Measurements from ENCODE around the gene HDAC7. TPM values are rescaled to one million over a fixed set of nuclear protein-coding genes. Genes with fewer than 3 reads are reported as not detected.

Gene HDAC7
- polyA plus RNA-seq, 4 donors, result 2.2 to 30.3 (median 15.3) TPM

DNA sequence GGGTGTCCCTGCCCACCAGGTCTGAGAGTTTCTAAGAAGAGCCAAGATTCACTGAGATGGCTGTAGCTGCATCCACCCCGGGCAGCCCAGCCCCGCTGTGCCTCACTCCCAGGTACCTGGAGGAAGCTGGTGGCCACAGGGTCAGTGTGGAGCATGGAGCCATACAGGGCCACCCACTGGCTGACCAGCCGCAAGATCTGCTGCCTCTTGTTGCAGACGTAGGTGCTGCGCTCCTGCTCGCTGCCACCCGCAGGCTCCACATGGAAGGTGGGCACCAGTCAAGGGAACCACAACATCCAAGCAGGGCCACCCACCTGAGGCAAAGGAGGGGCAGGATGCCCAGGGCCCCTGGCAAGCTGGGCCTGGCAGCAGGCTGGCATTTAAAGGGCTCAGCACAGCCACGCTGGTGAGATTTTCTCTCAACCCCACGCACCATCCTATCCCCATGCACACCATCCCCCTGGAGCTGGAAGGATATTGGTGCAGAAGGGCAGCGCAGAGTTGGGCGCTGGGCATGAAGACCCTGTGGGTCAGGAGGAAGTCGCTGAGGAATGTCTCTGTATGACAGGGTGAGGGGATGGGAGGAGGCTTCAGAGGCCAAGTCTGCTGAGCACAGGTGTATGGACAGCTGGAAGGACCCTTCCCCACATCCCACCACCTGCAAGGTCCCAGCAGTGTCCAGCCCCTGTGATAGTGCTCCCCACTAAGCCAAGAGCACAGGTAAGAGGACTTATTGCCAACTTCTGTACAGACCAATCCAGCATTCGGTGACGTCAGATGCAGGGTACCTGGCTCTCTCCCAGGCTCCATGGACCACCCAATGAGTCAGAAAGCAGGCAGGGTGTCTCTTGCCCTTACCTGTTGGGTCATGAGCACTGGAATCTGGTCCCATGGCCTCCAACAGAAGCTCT lies 71.9 kb downstream of the HDAC7 start:
- H3K36me3 ChIP-seq (ENCODE audit: control insufficient read depth in 3 of 3, insufficient read depth in 2 of 3, low read depth in 1 of 3, low read length in 3 of 3), result peaks cover 0 to 15% (median 0%) of the 10 kb centered on the region in 3 donors
- no peak for DNase-seq
- WGBS, 3 donors, result 92 to 96% (median 94%) methylated on average over 14 of the region's 14 CpGs
- no peak for FAIRE-seq
- H3K4me1 ChIP-seq (ENCODE audit: control insufficient read depth in 3 of 3, insufficient read depth in 2 of 3, low read depth in 1 of 3, low read length in 2 of 3), result peaks cover 0 to 7% (median 0%) of the 10 kb centered on the region in 3 donors
- no peak overlapping the region for H3K27ac ChIP-seq (ENCODE audit: low read depth in 1 of 3, low read length in 2 of 3)
- no peaks in the 10 kb centered on the region for H3K27me3 ChIP-seq (ENCODE audit: control insufficient read depth in 3 of 3, insufficient read depth in 3 of 3, low read length in 3 of 3)
- H3K4me3 ChIP-seq (ENCODE audit: low read depth in 1 of 3, low read length in 3 of 3), result no peak overlapping the region
- H3K9me3 ChIP-seq (ENCODE audit: control insufficient read depth in 2 of 2, insufficient read depth in 1 of 2, low read depth in 1 of 2, low read length in 1 of 2), result no peaks in the 10 kb centered on the region

DNA sequence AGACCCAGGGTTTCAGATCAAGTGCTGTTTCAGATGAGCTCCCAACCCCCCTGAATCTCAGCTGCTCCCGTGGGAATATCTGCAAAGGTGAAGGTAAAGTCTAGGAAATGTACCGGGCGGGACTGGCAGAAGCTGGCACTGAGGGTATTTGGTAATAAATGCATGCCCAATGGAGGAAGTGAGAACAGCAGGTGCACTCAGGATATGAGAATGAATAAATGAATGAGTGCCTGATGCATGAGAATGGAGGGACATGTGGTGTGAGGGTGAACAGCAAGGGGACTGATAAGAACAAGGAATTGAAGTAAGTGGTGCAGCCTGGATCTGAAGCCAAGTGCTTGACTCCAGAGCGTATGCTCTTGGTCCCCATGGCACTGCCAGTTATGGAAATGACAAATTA lies 72.6 kb downstream of the HDAC7 start:
- Histone ChIP-seq H3K27ac (ENCODE audit: low read depth in 1 of 3, low read length in 2 of 3) (no peak overlapping the region), H3K9me3 (ENCODE audit: control insufficient read depth in 2 of 2, insufficient read depth in 1 of 2, low read depth in 1 of 2, low read length in 1 of 2) (no peaks in the 10 kb centered on the region), H3K27me3 (ENCODE audit: control insufficient read depth in 3 of 3, insufficient read depth in 3 of 3, low read length in 3 of 3) (no peaks in the 10 kb centered on the region), H3K36me3 (ENCODE audit: control insufficient read depth in 3 of 3, insufficient read depth in 2 of 3, low read depth in 1 of 3, low read length in 3 of 3) (peaks cover 0 to 15% (median 0%) of the 10 kb centered on the region in 3 donors), H3K4me3 (ENCODE audit: low read depth in 1 of 3, low read length in 3 of 3) (no peak overlapping the region), H3K4me1 (ENCODE audit: control insufficient read depth in 3 of 3, insufficient read depth in 2 of 3, low read depth in 1 of 3, low read length in 2 of 3) (peaks cover 0 to 7% (median 0%) of the 10 kb centered on the region in 3 donors)
- DNase-seq (no peak), FAIRE-seq (no peak)
- WGBS, 3 donors, result 27 to 66% (median 50%) methylated on average over 4 of the region's 4 CpGs

DNA sequence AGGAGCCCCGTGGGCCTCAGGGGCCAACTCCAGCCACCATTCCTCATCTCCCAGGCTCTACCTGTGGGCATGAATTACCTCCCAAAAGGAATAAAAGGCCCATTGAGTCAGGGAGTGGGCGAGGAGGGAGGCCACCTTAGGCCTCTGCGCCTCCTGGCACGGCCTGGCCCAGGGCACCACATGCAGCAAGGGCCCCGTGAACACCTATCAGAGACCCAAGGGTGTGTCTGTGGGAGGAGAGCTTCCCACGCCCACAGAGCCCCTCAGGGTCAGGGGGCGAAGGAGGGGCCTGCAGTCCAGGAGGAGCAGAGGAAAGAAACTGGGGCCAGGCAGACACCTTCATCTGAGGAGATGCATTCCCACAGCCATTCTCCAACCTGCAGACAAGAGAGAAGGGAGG lies 73.2 kb downstream of the HDAC7 start:
- 55 to 76% (median 58%) methylated on average over 7 of the region's 7 CpGs for WGBS, 3 donors
- FAIRE-seq (no peak), DNase-seq (no peak)
- Histone ChIP-seq H3K4me1 (ENCODE audit: control insufficient read depth in 3 of 3, insufficient read depth in 2 of 3, low read depth in 1 of 3, low read length in 2 of 3) (peaks cover 0 to 7% (median 0%) of the 10 kb centered on the region in 3 donors), H3K36me3 (ENCODE audit: control insufficient read depth in 3 of 3, insufficient read depth in 2 of 3, low read depth in 1 of 3, low read length in 3 of 3) (peaks cover 0 to 15% (median 0%) of the 10 kb centered on the region in 3 donors), H3K27me3 (ENCODE audit: control insufficient read depth in 3 of 3, insufficient read depth in 3 of 3, low read length in 3 of 3) (no peaks in the 10 kb centered on the region), H3K27ac (ENCODE audit: low read depth in 1 of 3, low read length in 2 of 3) (no peak overlapping the region), H3K9me3 (ENCODE audit: control insufficient read depth in 2 of 2, insufficient read depth in 1 of 2, low read depth in 1 of 2, low read length in 1 of 2) (no peaks in the 10 kb centered on the region), H3K4me3 (ENCODE audit: low read depth in 1 of 3, low read length in 3 of 3) (no peak overlapping the region)

DNA sequence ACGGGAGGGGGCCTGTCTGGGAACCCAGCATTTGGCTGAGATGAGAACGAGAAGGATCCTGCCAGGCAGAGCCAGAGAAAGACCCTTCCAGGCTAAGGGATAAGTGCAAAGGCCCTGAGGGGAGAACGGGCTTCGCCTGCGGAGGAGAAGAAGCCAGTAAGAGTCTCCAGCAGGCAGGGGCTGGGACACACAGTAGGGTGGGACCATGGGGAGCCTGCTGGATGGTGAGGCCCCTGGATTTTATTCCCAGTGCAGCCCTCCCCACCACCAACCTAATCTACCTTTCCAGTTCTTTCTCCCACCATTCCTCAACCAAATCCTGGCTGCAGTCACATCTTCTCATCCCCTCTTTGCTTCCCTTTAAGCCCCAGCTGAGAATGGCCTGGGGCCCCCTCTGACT lies 73.6 kb downstream of the HDAC7 start:
- H3K9me3 ChIP-seq (ENCODE audit: control insufficient read depth in 2 of 2, insufficient read depth in 1 of 2, low read depth in 1 of 2, low read length in 1 of 2), result no peaks in the 10 kb centered on the region
- WGBS, 3 donors, result 87 to 90% (median 89%) methylated on average over 5 of the region's 5 CpGs
- no peak for FAIRE-seq
- peaks cover 0 to 7% (median 0%) of the 10 kb centered on the region in 3 donors for H3K4me1 ChIP-seq (ENCODE audit: control insufficient read depth in 3 of 3, insufficient read depth in 2 of 3, low read depth in 1 of 3, low read length in 2 of 3)
- H3K4me3 ChIP-seq (ENCODE audit: low read depth in 1 of 3, low read length in 3 of 3), result no peak overlapping the region
- no peaks in the 10 kb centered on the region for H3K27me3 ChIP-seq (ENCODE audit: control insufficient read depth in 3 of 3, insufficient read depth in 3 of 3, low read length in 3 of 3)
- H3K36me3 ChIP-seq (ENCODE audit: control insufficient read depth in 3 of 3, insufficient read depth in 2 of 3, low read depth in 1 of 3, low read length in 3 of 3), result peaks cover 0 to 15% (median 0%) of the 10 kb centered on the region in 3 donors
- no peak for DNase-seq
- no peak overlapping the region for H3K27ac ChIP-seq (ENCODE audit: low read depth in 1 of 3, low read length in 2 of 3)

DNA sequence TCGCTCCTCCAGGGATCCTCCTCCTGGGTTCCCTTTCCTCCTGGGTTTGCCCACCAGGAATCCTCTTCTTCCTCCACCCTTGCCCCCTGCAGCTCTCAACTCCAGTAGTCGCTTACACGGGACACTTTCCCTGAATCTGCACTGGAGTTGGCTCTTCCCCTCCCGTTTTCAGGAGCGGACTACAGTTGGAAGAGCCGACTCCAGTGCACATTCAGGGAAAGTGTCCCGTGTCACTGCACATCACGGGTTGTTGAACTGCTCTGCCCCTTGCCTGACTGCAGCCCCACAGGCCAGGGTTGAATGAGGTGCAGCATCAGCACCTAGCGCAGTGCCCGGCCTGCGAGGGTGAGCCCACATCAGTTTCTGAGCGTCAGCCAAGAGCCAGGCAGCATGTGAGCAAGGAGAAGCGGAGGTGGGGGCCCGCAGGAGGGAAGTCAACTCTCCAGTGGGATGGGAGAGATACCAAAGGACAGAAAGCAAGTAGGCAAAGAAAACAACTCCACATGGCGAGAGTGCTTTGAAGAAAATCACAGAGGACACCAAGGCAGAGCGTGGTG lies 74.1 kb downstream of the HDAC7 start:
- FAIRE-seq, result no peak
- WGBS, 3 donors, result 86 to 91% (median 90%) methylated on average over 16 of the region's 16 CpGs
- H3K9me3 ChIP-seq (ENCODE audit: control insufficient read depth in 2 of 2, insufficient read depth in 1 of 2, low read depth in 1 of 2, low read length in 1 of 2), result no peaks in the 10 kb centered on the region
- H3K27ac ChIP-seq (ENCODE audit: low read depth in 1 of 3, low read length in 2 of 3), result no peak overlapping the region
- H3K36me3 ChIP-seq (ENCODE audit: control insufficient read depth in 3 of 3, insufficient read depth in 2 of 3, low read depth in 1 of 3, low read length in 3 of 3), result peaks cover 0 to 15% (median 0%) of the 10 kb centered on the region in 3 donors
- H3K4me1 ChIP-seq (ENCODE audit: control insufficient read depth in 3 of 3, insufficient read depth in 2 of 3, low read depth in 1 of 3, low read length in 2 of 3), result peaks cover 0 to 9% (median 0%) of the 10 kb centered on the region in 3 donors
- DNase-seq, result no peak
- no peak overlapping the region for H3K4me3 ChIP-seq (ENCODE audit: low read depth in 1 of 3, low read length in 3 of 3)
- no peaks in the 10 kb centered on the region for H3K27me3 ChIP-seq (ENCODE audit: control insufficient read depth in 3 of 3, insufficient read depth in 3 of 3, low read length in 3 of 3)

DNA sequence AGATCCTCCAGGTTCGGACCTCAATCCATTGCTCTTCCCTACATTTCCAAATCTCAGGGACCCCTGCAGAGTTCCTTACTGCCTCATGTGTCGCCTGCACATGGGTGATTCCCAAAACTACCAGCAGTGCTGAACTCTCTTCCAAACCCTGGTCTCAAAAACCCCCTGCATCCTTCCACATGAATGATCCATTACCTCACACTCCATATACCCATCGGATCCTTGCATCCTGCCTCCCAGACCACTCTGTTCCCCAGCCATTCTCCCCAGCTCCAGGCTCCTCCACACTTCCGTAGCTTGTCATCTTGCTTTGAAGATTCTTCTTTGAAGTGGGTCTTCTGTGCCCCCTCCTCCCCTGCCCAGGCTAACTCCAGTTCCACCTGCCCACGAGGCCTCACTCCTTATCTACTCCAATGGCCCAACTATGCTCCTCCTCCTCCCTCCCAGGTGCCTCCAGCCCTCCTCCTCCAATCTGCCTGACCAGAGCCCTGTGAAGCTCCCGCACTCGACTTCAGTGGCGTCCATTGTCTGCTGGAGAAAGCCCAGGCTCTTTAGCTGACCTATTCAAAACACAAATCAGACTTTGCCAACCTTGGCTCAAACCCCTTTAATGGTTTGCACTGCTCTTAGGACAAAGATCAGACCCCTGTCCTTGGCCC lies 74.8 kb downstream of the HDAC7 start:
- WGBS, 3 donors, result 77 to 84% (median 82%) methylated on average over 8 of the region's 8 CpGs
- FAIRE-seq (no peak), DNase-seq (no peak)
- Histone ChIP-seq H3K4me3 (ENCODE audit: low read depth in 1 of 3, low read length in 3 of 3) (no peak overlapping the region), H3K4me1 (ENCODE audit: control insufficient read depth in 3 of 3, insufficient read depth in 2 of 3, low read depth in 1 of 3, low read length in 2 of 3) (peaks cover 0 to 9% (median 0%) of the 10 kb centered on the region in 3 donors), H3K9me3 (ENCODE audit: control insufficient read depth in 2 of 2, insufficient read depth in 1 of 2, low read depth in 1 of 2, low read length in 1 of 2) (no peaks in the 10 kb centered on the region), H3K27ac (ENCODE audit: low read depth in 1 of 3, low read length in 2 of 3) (no peak overlapping the region), H3K27me3 (ENCODE audit: control insufficient read depth in 3 of 3, insufficient read depth in 3 of 3, low read length in 3 of 3) (no peaks in the 10 kb centered on the region), H3K36me3 (ENCODE audit: control insufficient read depth in 3 of 3, insufficient read depth in 2 of 3, low read depth in 1 of 3, low read length in 3 of 3) (peaks cover 0 to 13% (median 0%) of the 10 kb centered on the region in 3 donors)

DNA sequence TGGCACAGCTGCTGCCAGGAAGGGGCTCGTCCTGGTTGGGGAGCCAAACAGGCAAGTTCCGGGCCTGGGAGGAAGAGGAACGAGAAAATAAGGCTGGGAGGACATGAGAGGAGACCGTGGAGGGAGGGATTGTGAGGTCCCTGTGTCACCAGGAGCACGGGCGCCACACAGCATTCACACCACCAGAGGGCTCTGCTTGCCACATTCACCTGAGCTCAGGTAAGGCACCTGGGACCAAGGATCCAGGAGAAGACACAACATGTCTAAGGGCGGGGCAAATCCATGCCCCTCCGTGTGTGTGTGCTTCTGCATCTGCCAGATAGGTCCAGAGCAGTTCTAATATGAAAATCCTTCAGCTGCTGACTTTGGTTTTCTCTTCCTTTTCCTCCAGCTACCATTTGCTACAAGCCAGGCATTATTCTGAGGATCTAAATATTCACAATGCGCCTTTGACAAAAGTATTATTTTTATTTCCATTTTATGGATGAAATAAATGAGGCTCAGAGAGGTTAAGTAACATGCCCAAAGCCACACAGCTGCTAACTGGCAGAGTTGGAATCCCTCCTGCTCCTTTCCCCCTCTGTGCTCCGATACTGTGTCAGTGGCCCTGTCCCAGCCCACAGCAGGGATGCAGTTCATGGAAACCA lies 75.6 kb downstream of the HDAC7 start:
- WGBS, 3 donors, result 28 to 49% (median 34%) methylated on average over 10 of the region's 10 CpGs
- peaks cover 0 to 12% (median 0%) of the 10 kb centered on the region in 3 donors for H3K36me3 ChIP-seq (ENCODE audit: control insufficient read depth in 3 of 3, insufficient read depth in 2 of 3, low read depth in 1 of 3, low read length in 3 of 3)
- no peak overlapping the region for H3K4me3 ChIP-seq (ENCODE audit: low read depth in 1 of 3, low read length in 3 of 3)
- DNase-seq (peak; percentile 81 to 83), FAIRE-seq (no peak)
- H3K4me1 ChIP-seq (ENCODE audit: control insufficient read depth in 3 of 3, insufficient read depth in 2 of 3, low read depth in 1 of 3, low read length in 2 of 3), result peaks cover 0 to 9% (median 0%) of the 10 kb centered on the region in 3 donors
- H3K27me3 ChIP-seq (ENCODE audit: control insufficient read depth in 3 of 3, insufficient read depth in 3 of 3, low read length in 3 of 3), result no peaks in the 10 kb centered on the region
- H3K27ac ChIP-seq (ENCODE audit: low read depth in 1 of 3, low read length in 2 of 3), result no peak overlapping the region
- H3K9me3 ChIP-seq (ENCODE audit: control insufficient read depth in 2 of 2, insufficient read depth in 1 of 2, low read depth in 1 of 2, low read length in 1 of 2), result no peaks in the 10 kb centered on the region

DNA sequence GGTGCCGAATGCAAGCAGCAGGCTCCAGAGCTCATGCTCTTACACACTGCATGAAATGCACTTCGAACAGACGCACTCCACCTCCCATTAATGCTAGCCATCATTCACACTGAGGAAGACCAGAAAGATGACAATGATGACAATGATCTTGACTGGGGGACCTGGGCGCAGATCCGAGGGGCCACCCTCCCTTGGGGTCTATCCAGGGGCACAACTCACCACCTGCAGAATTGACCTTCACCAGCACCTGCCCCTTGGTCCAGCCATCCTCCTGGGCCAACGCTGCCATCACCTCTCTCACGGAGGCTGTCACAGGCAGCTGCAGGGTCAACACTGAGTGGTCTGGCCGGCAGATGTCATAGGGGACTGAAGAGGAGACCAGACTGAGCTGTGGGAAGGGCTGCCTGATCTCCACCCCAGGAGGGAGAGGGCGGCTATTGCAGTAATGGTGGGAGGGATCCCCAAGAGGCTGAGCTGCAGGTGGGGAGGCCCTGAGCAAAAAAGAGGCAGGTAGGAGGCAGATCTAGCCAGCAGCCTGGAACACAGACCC lies 76.3 kb downstream of the HDAC7 start:
- DNase-seq (no peak), FAIRE-seq (no peak)
- no peaks in the 10 kb centered on the region for H3K9me3 ChIP-seq (ENCODE audit: control insufficient read depth in 2 of 2, insufficient read depth in 1 of 2, low read depth in 1 of 2, low read length in 1 of 2)
- 56 to 83% (median 60%) methylated on average over 9 of the region's 9 CpGs for WGBS, 3 donors
- H3K36me3 ChIP-seq (ENCODE audit: control insufficient read depth in 3 of 3, insufficient read depth in 2 of 3, low read depth in 1 of 3, low read length in 3 of 3), result peaks cover 0 to 10% (median 0%) of the 10 kb centered on the region in 3 donors
- no peaks in the 10 kb centered on the region for H3K27me3 ChIP-seq (ENCODE audit: control insufficient read depth in 3 of 3, insufficient read depth in 3 of 3, low read length in 3 of 3)
- H3K4me1 ChIP-seq (ENCODE audit: control insufficient read depth in 3 of 3, insufficient read depth in 2 of 3, low read depth in 1 of 3, low read length in 2 of 3), result peaks cover 0 to 9% (median 0%) of the 10 kb centered on the region in 3 donors
- no peak overlapping the region for H3K4me3 ChIP-seq (ENCODE audit: low read depth in 1 of 3, low read length in 3 of 3)
- H3K27ac ChIP-seq (ENCODE audit: low read depth in 1 of 3, low read length in 2 of 3), result no peak overlapping the region
